Measurements from ENCODE around the gene HSD17B13.

GRCh38 chr4:87260477-87260876 is 62.2 kb downstream of the HSD17B13 start:
- no peak for TF ChIP-seq POLR2A (IDR thresholded peaks at IDR 0.05; ENCODE audit: low read depth, low read length)
- no peak for TF ChIP-seq TAF1 (IDR thresholded peaks at IDR 0.05; ENCODE audit: borderline replicate concordance, low read depth, low read length)
- TF ChIP-seq POLR2AphosphoS5 (IDR thresholded peaks at IDR 0.05; ENCODE audit: low read depth, low read length) = no peak

Data from GM12892 (cell line).